CD4-positive, alpha-beta T cell treated with Interleukin-4 for 4 hours (primary cell): ENCODE data around the gene TMEM17.
"Not testable (repeated sequence)": the region's sequence is repeated elsewhere in the genome, so short reads cannot be mapped to it uniquely, and the experiment has no call there.

Experiments
- DNase-seq: peaks from one replicate; pipeline ENCODE4 v3.0.0-alpha.2; 2020

The TMEM17 gene, protein sequence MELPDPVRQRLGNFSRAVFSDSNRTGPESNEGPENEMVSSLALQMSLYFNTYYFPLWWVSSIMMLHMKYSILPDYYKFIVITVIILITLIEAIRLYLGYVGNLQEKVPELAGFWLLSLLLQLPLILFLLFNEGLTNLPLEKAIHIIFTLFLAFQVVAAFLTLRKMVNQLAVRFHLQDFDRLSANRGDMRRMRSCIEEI

GRCh38 chr2:62505750-62506420 is at the start of gene TMEM17:
Gene TMEM17, minus strand, starts transcription at chr2:62506195. Its CDS starts 66 bp downstream, at chr2:62506129.
- DNase-seq = peak; percentile 7

DNA sequence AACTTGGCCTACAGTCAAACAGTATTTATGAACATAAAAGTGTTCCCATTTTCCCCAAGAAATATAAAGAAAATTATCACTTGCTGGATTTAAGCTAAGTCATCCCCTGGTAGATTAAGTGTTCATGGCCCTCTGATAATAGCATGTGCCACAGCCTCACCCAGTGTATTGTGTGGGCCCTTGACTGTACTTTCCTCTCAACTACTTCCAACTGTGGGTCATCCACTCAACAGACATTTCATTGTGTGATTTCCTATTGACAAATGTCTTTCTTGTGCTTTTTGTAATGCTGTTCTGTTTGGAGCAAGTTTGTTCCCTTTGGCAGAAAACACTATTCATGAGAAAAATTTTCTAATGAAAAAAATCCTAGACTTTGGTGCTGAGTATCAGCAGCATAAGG is 48.4 kb upstream of the TMEM17 start:
- DNase-seq = no peak

DNA sequence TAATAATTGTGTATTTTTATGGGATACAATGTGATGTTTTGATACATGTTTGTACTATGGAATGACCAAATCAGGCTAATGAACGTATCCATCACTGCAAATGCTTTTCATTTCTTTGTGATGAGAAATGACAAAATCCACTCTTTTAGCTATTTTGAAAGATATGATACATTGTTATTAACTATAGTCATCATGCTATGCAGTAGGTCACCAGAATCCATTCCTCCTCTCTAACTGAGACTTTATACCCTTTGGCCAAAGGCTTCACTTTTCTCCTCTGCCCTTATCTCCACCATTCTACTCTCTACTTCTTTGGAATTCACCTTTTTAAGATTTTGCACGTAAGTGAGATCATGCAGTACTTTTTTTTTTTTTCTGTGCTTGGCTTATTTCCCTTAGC is 44.5 kb upstream of the TMEM17 start:
- no peak for DNase-seq

- DNase-seq = no peak
These were observed 41.9 kb upstream of the TMEM17 start for GRCh38 chr2:62547854-62548253.

DNA sequence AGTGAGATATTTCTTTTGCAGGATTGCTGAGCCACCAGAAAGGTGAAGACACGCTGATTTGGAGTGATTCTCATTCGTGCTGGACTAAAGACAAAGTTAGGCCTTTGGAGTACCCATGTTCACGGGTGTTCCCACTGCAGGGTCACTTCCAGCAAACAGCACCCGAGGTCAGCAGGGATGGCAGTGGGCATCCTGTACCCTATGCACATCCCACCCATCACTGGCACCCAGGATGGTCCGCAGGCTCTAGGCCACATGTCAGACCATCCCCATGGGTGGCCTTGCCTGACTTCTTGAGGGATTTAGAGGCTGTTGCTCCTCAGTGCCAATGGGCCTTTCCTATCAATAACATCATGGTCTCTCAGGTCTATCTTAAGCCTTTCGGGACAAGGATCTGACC is 39.3 kb upstream of the TMEM17 start:
- no peak for DNase-seq

DNA sequence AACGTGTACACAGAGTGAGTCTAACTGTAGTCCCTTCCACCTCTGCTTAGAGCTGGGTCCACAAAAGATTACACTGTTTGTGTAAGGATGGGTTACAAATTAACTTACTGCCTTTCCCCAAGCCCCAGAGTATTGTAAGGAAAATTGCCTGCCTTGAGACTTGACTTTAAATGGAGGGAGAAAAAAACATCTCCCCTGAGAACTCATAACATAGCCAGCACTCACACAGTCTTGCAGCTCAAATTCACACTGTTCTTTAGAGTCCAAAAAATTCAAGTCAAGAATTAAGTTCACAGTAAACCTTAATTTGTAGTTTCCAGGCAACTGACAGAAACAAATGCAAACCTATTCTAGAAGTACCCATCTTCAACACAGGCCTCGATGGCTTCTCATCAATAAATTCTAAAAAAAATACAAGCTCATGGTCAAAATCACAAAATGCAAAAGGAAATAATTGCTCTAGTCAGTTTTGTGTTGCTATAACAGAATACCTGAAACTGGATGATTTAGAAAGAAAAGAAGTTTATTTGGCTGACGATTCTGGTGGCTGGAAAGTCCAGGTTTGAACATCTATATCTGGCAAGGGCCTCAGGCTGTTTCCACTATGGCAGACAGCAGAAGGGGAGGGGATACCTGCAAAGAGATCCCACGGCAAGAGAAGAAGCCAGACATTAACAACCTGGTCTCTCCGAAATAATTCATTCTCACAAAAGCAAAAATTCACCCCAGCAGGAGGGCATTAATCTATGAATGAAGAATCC is 34.6 kb upstream of the TMEM17 start:
- DNase-seq = no peak

DNA sequence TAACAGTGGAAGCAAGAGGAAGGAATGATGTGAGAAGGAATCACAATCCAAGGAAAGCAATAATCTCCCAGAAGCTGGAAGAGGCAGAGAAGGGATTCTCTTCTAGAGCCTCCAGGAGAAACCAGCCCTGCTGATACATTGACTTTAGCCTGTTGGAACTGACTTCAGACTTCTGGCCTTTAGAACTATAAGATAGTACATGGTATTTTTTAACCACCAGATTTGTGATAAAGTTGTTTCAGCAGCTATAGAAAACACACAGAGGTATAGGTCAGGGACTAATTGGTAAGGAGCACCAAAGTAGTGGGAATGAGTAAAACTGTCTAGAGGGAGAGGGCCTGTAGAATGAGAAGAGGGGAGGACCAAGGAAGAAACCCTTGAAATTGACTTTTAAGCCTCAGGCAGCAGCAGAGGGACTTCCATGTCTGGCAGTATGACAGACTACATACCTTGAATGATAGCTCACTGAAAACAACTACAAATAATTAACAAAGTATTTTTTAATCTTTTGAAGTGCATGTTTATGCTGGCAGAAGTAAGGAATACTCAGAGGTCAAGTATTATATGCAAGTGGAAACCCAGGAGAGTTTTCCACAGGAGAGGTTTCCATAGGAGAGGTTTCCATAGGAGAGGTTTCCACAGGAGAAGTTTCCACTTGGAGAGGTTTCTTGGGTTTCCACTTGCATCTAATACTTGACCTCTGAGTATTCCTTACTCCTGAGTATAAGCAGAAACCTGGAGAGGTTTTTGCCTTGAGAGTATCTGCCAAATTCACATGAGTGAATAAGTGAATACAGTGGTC is 33.8 kb upstream of the TMEM17 start:
- no peak for DNase-seq

- no peak for DNase-seq
These were observed 32.8 kb upstream of the TMEM17 start for GRCh38 chr2:62538756-62539155.

- DNase-seq = no peak
These were observed 31.8 kb upstream of the TMEM17 start for GRCh38 chr2:62537814-62538213.

DNA sequence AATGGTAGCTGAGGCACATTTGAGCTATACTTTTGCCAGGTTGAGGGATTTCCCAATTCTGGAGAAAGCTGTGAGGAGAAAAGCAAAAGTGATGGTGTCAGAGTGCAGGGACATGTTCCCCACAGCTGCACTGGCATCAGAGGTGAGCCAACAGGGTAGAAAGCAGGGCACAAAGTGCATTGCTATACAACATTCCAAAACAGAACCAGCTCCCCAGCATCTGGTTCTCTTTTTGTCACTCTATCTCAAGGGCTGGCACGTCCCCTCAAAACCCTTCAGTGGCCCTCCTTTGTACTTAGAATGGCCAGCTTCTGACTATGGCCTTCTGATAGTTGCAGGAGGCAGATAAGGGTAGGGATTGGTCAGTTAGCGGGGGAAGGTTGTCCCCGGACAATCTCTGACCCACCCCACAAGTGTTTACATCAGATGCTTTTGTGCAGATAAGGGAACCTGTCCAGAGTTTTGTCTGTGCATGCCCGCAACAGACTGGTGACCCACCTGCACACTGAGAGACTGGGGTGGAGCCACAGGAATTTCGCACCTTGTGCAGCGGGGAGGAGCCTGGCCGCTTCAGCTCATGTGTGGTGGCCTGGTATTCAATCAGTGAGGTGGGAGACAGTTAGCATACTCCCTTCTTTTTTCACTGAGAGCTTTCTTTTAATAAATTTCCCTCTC is 31.0 kb upstream of the TMEM17 start:
- no peak for DNase-seq

DNA sequence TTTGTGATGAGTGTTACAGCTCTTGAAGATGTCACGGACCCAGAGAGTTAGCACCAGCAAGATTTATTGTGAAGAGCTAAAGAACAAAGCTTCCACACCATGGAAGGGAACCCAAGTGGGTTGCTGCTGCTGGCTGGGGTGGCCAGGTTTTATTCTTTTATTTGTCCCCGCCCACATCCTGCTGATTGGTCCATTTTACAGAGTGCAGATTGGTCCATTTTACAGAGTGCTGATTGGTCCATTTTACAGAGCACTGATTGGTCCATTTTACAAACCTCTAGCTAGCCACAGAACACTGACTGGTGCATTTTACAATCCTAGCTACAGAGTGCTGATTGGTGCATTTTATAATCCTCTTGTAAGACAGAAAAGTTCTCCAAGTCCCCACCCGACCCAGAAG is 29.5 kb upstream of the TMEM17 start:
- DNase-seq = not testable (repeated sequence)

GRCh38 chr2:62531594-62531993 is 25.6 kb upstream of the TMEM17 start:
- DNase-seq = no peak

- no peak for DNase-seq
These were observed 23.8 kb upstream of the TMEM17 start for GRCh38 chr2:62529758-62530157.

- DNase-seq = no peak
These were observed 21.6 kb upstream of the TMEM17 start for GRCh38 chr2:62527478-62528210.

- DNase-seq = no peak
These were observed 20.8 kb upstream of the TMEM17 start for GRCh38 chr2:62526531-62527381.

- DNase-seq = no peak
These were observed 19.7 kb upstream of the TMEM17 start for GRCh38 chr2:62525549-62526269.

- no peak for DNase-seq
These were observed 18.4 kb upstream of the TMEM17 start for GRCh38 chr2:62524293-62524941.

- DNase-seq = not testable (repeated sequence)
These were observed 15.1 kb upstream of the TMEM17 start for GRCh38 chr2:62521061-62521460.

DNA sequence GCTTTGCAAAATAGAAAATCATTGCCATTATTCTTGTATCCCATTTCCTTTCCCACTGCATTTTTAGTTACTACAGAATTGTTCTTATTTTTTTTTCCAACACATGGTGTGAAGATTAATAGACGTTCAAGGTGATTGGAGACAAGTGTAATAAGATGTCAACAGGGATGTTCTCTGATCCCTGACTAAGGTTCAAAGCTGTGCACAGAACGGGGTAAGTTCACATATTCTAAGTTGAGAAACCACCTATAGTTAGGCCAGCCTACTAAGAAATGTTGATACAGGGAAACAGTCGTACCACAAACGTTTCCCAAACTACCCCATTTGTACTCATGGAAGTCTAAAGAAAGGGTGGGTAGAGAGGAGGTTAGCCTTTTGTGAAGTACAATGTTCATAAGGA is 6.4 kb upstream of the TMEM17 start:
- no peak for DNase-seq

- DNase-seq = no peak
These were observed 5.6 kb upstream of the TMEM17 start for GRCh38 chr2:62511636-62512035.
